ENCODE measurements around the gene FBXL14.

Gene FBXL14

GRCh38 chr12:1527789-1528188 lies 66.6 kb downstream of the FBXL14 start:
- ChIA-PET POLR2A (no interaction called here), CTCF (no interaction called here)
- no peak for TF ChIP-seq LEF1 (IDR thresholded peaks at IDR 0.05; ENCODE audit: borderline replicate concordance)
- no peak for TF ChIP-seq CTBP1 (IDR thresholded peaks at IDR 0.05; ENCODE audit: borderline replicate concordance)
- no peak for TF ChIP-seq FOXA1 (IDR thresholded peaks at IDR 0.05)
- TF ChIP-seq FOXK2 (IDR thresholded peaks at IDR 0.05), result no peak
- no peak for TF ChIP-seq NFRKB (IDR thresholded peaks at IDR 0.05)
- TF ChIP-seq SUZ12 (IDR thresholded peaks at IDR 0.05), result no peak
- no peak for TF ChIP-seq HDGF (IDR thresholded peaks at IDR 0.05; ENCODE audit: borderline replicate concordance)
- TF ChIP-seq BHLHE40 (IDR thresholded peaks at IDR 0.05; ENCODE audit: borderline replicate concordance), result no peak
- TF ChIP-seq PKNOX1 (IDR thresholded peaks at IDR 0.05), result no peak
- no peak for TF ChIP-seq ARNT (IDR thresholded peaks at IDR 0.05)
- TF ChIP-seq ZNF384 (IDR thresholded peaks at IDR 0.05), result no peak
- TF ChIP-seq SP1 (IDR thresholded peaks at IDR 0.05), result no peak
- no peak for TF ChIP-seq FOXM1 (IDR thresholded peaks at IDR 0.05; ENCODE audit: borderline replicate concordance)
- no peak for TF ChIP-seq L3MBTL2 (conservative IDR thresholded peaks at IDR 0.05)
- no peak for TF ChIP-seq ELF4 (IDR thresholded peaks at IDR 0.05)
- no peak for TF ChIP-seq TARDBP (IDR thresholded peaks at IDR 0.05)
- no peak for DNase-seq (ENCODE audit: extremely low spot score)

DNA sequence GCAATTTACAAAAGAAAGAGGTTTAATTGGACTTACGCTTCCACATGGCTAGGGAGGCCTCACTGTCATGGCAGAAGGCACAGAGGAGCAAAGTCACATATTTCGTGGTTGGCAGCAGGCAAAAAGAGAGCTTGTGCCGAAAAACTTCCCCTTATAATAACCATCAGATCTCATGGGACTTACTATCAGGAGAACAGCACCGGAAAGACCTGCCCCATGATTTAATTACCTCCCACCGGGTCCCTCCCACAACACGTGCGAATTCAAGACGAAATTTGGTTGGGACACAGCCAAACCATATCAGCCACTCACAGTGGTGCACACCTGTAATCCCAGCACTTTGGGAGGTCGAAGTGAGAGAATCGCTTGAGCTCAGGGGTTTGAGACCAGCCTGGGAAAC lies 68.5 kb downstream of the FBXL14 start:
- ChIA-PET POLR2A (interaction anchor here (1.3 kb wide), 1 partner anchor 9 kb away, joined by 3 read pairs; no protein-coding TSS in a partner anchor), CTCF (interaction anchor here (1.0 kb wide), 1 partner anchor 9 kb away, joined by 7 read pairs; no protein-coding TSS in a partner anchor)
- DNase-seq (ENCODE audit: extremely low spot score), result no peak
- TF ChIP-seq ZNF384 (IDR thresholded peaks at IDR 0.05), result no peak
- TF ChIP-seq FOXM1 (IDR thresholded peaks at IDR 0.05; ENCODE audit: borderline replicate concordance), result no peak
- no peak for TF ChIP-seq LEF1 (IDR thresholded peaks at IDR 0.05; ENCODE audit: borderline replicate concordance)
- no peak for TF ChIP-seq SP1 (IDR thresholded peaks at IDR 0.05)
- no peak for TF ChIP-seq PKNOX1 (IDR thresholded peaks at IDR 0.05)
- TF ChIP-seq L3MBTL2 (conservative IDR thresholded peaks at IDR 0.05), result no peak
- TF ChIP-seq CTBP1 (IDR thresholded peaks at IDR 0.05; ENCODE audit: borderline replicate concordance), result no peak
- no peak for TF ChIP-seq FOXK2 (IDR thresholded peaks at IDR 0.05)
- no peak for TF ChIP-seq TARDBP (IDR thresholded peaks at IDR 0.05)
- no peak for TF ChIP-seq ARNT (IDR thresholded peaks at IDR 0.05)
- TF ChIP-seq FOXA1 (IDR thresholded peaks at IDR 0.05), result no peak
- no peak for TF ChIP-seq ELF4 (IDR thresholded peaks at IDR 0.05)
- no peak for TF ChIP-seq NFRKB (IDR thresholded peaks at IDR 0.05)

DNA sequence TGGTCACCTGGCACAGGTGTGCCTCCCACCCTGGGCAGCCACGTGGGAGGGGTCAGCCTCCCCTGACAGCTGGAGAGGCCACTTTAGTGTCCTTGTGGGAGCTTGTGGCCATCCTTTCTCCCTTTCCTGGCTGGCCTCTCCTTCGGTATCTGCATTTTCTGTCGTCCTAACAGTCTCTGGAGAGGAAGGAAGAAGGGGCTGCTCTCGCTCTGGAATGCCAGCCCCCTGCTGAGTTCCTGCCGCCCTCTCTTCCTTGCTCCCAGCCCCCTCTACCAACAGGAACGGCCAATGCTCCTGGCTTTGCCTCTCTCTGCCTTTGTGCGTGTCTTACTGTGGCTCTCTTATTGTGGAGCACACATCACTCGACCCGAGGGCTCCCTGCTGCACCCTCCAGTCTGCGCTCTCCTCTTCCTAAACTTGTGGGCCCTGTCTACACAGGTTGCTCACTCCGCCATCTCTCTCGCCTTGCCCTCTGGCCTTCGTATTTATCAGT lies 70.8 kb downstream of the FBXL14 start:
- POLR2A ChIA-PET, result no interaction called here
- TF ChIP-seq ZNF384 (IDR thresholded peaks at IDR 0.05) (no peak), L3MBTL2 (conservative IDR thresholded peaks at IDR 0.05) (no peak), LEF1 (IDR thresholded peaks at IDR 0.05; ENCODE audit: borderline replicate concordance) (no peak), SP1 (IDR thresholded peaks at IDR 0.05) (no peak)
- no peak for DNase-seq (ENCODE audit: extremely low spot score)
- CTCF ChIA-PET, result no interaction called here

DNA sequence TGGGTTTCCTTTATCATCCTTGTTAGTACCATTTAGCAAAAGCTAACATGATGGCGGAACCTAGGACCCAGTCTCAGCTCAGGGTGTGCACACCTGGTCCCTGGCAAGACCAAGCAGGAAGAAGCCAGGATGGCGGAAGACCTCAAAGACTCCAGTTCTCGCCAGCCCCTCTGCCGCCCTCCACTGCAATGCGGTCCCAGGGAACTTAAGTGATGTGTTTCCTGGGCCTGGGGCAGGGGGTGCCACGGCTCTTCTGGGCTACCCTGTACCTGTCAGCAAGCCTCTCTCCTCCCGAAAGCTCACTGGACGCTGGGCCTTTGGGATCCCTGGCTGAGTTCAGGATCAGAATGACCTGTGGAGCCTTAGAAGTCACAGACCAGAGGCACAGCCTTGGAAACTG lies 71.3 kb downstream of the FBXL14 start:
- DNase-seq (ENCODE audit: extremely low spot score), result no peak
- ChIA-PET POLR2A (no interaction called here), CTCF (no interaction called here)
- TF ChIP-seq NFRKB (IDR thresholded peaks at IDR 0.05) (no peak), CTBP1 (IDR thresholded peaks at IDR 0.05; ENCODE audit: borderline replicate concordance) (no peak), L3MBTL2 (conservative IDR thresholded peaks at IDR 0.05) (no peak), TARDBP (IDR thresholded peaks at IDR 0.05) (no peak), SP1 (IDR thresholded peaks at IDR 0.05) (no peak), FOXM1 (IDR thresholded peaks at IDR 0.05; ENCODE audit: borderline replicate concordance) (no peak), LEF1 (IDR thresholded peaks at IDR 0.05; ENCODE audit: borderline replicate concordance) (no peak), ELF4 (IDR thresholded peaks at IDR 0.05) (no peak), BHLHE40 (IDR thresholded peaks at IDR 0.05; ENCODE audit: borderline replicate concordance) (no peak), ARNT (IDR thresholded peaks at IDR 0.05) (no peak), ZNF384 (IDR thresholded peaks at IDR 0.05) (no peak), HDGF (IDR thresholded peaks at IDR 0.05; ENCODE audit: borderline replicate concordance) (no peak), FOXK2 (IDR thresholded peaks at IDR 0.05) (no peak), FOXA1 (IDR thresholded peaks at IDR 0.05) (no peak), SUZ12 (IDR thresholded peaks at IDR 0.05) (no peak)

- POLR2A ChIA-PET, result no interaction called here
- CTCF ChIA-PET, result no interaction called here
- no peak for DNase-seq (ENCODE audit: extremely low spot score)
- TF ChIP-seq LEF1 (IDR thresholded peaks at IDR 0.05; ENCODE audit: borderline replicate concordance) (no peak), CTBP1 (IDR thresholded peaks at IDR 0.05; ENCODE audit: borderline replicate concordance) (no peak), FOXK2 (IDR thresholded peaks at IDR 0.05) (no peak), SUZ12 (IDR thresholded peaks at IDR 0.05) (no peak), HDGF (IDR thresholded peaks at IDR 0.05; ENCODE audit: borderline replicate concordance) (no peak), ARNT (IDR thresholded peaks at IDR 0.05) (no peak), NFRKB (IDR thresholded peaks at IDR 0.05) (no peak), TARDBP (IDR thresholded peaks at IDR 0.05) (no peak), ELF4 (IDR thresholded peaks at IDR 0.05) (no peak), L3MBTL2 (conservative IDR thresholded peaks at IDR 0.05) (no peak), FOXM1 (IDR thresholded peaks at IDR 0.05; ENCODE audit: borderline replicate concordance) (no peak), BHLHE40 (IDR thresholded peaks at IDR 0.05; ENCODE audit: borderline replicate concordance) (no peak), SP1 (IDR thresholded peaks at IDR 0.05) (no peak), ZNF384 (IDR thresholded peaks at IDR 0.05) (no peak), FOXA1 (IDR thresholded peaks at IDR 0.05) (no peak), PKNOX1 (IDR thresholded peaks at IDR 0.05) (no peak)
Measured at GRCh38 chr12:1519642-1520041, 74.7 kb downstream of the FBXL14 start.

Measured in HEK293T (cell line).